Neural progenitor cell (in vitro differentiated cells): ENCODE measurements around the gene CD14. TPM values are rescaled to one million over a fixed set of nuclear protein-coding genes. Genes with fewer than 3 reads are reported as not detected.

Experiments used
- DNase-seq: peaks from one replicate; pipeline ENCODE4 v3.0.0-alpha.2; 2016; ENCODE audit warnings: low spot score
- H2AFZ ChIP-seq: fragments of 200-600 bp; sonication (generic); replicated peaks from 2 replicates; pipeline ENCODE4 v1.6.1; 2016; ENCODE audit warnings: antibody characterized with exemption
- H3F3A ChIP-seq: fragments of 200-600 bp; sonication (generic); 2 replicates; pipeline ENCODE4 v1.6.1; 2016; ENCODE audit warnings: antibody characterized with exemption, low read depth
- H3K27ac ChIP-seq: fragments of 200-600 bp; sonication (generic); 2 replicates; pipeline ENCODE4 v1.5.1; 2016; ENCODE audit warnings: mild to moderate bottlenecking
- H3K27me3 ChIP-seq: fragments of 200-600 bp; sonication (generic); 2 replicates; pipeline ENCODE4 v1.6.1; 2016; ENCODE audit warnings: mild to moderate bottlenecking, moderate library complexity
- H3K36me3 ChIP-seq: fragments of 200-600 bp; sonication (generic); 2 replicates; pipeline ENCODE4 v1.5.1; 2016
- H3K4me1 ChIP-seq: fragments of 200-600 bp; sonication (generic); 2 replicates; pipeline ENCODE4 v1.6.1; 2016; ENCODE audit warnings: mixed run types
- H3K4me2 ChIP-seq: fragments of 200-600 bp; sonication (generic); 2 replicates; pipeline ENCODE4 v1.6.1; 2016
- H3K4me3 ChIP-seq: fragments of 200-600 bp; sonication (generic); 2 replicates; pipeline ENCODE4 v1.5.1; 2016
- H3K79me2 ChIP-seq: fragments of 200-600 bp; sonication (generic); 2 replicates; pipeline ENCODE4 v1.6.1; 2016; ENCODE audit warnings: low read depth
- H3K9ac ChIP-seq: fragments of 200-600 bp; sonication (generic); 2 replicates; pipeline ENCODE4 v1.6.1; 2016
- H3K9me3 ChIP-seq: fragments of 200-600 bp; sonication (generic); 2 replicates; pipeline ENCODE4 v1.5.1; 2016; ENCODE audit warnings: low read depth
- H4K20me1 ChIP-seq: fragments of 200-600 bp; sonication (generic); 2 replicates; pipeline ENCODE4 v1.6.1; 2016; ENCODE audit warnings: low read depth
- H3K27ac Mint-ChIP-seq: 3 replicates; pipeline ENCODE4 v1.8.0; 2021; ENCODE audit warnings: mixed read lengths
- H3K27me3 Mint-ChIP-seq: 2 replicates; pipeline ENCODE4 v1.8.0; 2022; ENCODE audit warnings: low read depth, mild to moderate bottlenecking, inconsistent platforms, moderate library complexity, mixed read lengths; ENCODE audit not compliant: insufficient read depth
- H3K36me3 Mint-ChIP-seq: 3 replicates; pipeline ENCODE4 v1.8.0; 2021; ENCODE audit warnings: mixed read lengths
- H3K4me1 Mint-ChIP-seq: 3 replicates; pipeline ENCODE4 v1.8.0; 2021; ENCODE audit warnings: mixed read lengths
- H3K4me3 Mint-ChIP-seq: 3 replicates; pipeline ENCODE4 v1.8.0; 2021; ENCODE audit warnings: mild to moderate bottlenecking, moderate library complexity, mixed read lengths
- H3K9me3 Mint-ChIP-seq: 3 replicates; pipeline ENCODE4 v1.8.0; 2020; ENCODE audit warnings: mixed read lengths
- CTCF ChIP-seq: fragments of 200-600 bp; sonication (generic); IDR thresholded peaks from 2 replicates; pipeline ENCODE4 v1.5.1; 2017; ENCODE audit warnings: antibody characterized with exemption, mild to moderate bottlenecking
- EZH2 ChIP-seq: fragments of 200-600 bp; sonication (generic); IDR thresholded peaks from 2 replicates; pipeline ENCODE4 v1.6.1; 2017; ENCODE audit warnings: antibody characterized with exemption, mild to moderate bottlenecking, moderate library complexity
- EZH2phosphoT487 ChIP-seq: fragments of 200-600 bp; sonication (generic); IDR thresholded peaks from 2 replicates; pipeline ENCODE4 v1.6.1; 2017; ENCODE audit warnings: antibody characterized with exemption
- total RNA-seq: library from RNA; depleted of rRNA; stranded (reverse); fragments of >200 nt; gene quantifications from 2 replicates; pipeline ENCODE4 v1.2.3, GENCODE V29; 2015; ENCODE audit warnings: low replicate concordance

The CD14 gene
- total RNA-seq, 1 donor from 2014 or later: not detected

GRCh38 chr5:140632366-140633020 is 482 bp downstream of the CD14 start:
- Mint-ChIP-seq H3K36me3 (peaks cover 5% of the 10 kb centered on the region), H3K27me3 (peaks cover 7% of the 10 kb centered on the region), H3K4me3 (no peak overlapping the region), H3K27ac (no peak overlapping the region), H3K4me1 (no peaks in the 10 kb centered on the region), H3K9me3 (peaks cover 24% of the 10 kb centered on the region)
- Histone ChIP-seq H3K4me2 (no peak overlapping the region), H3K36me3 (no peaks in the 10 kb centered on the region), H3K9ac (no peak overlapping the region), H3K79me2 (no peaks in the 10 kb centered on the region), H3K27me3 (no peaks in the 10 kb centered on the region), H3F3A (no peaks in the 10 kb centered on the region), H4K20me1 (no peaks in the 10 kb centered on the region), H3K4me1 (no peaks in the 10 kb centered on the region), H3K4me3 (no peak overlapping the region), H3K27ac (no peak overlapping the region), H3K9me3 (peaks cover 3% of the 10 kb centered on the region), H2AFZ (no peak overlapping the region)
- no peak for TF ChIP-seq CTCF
- no peak for TF ChIP-seq EZH2phosphoT487
- no peak for TF ChIP-seq EZH2
- no peak for DNase-seq

GRCh38 chr5:140631831-140632365 is 1.1 kb downstream of the CD14 start:
- Histone ChIP-seq H3K9me3 (peaks cover 9% of the 10 kb centered on the region), H3K4me1 (no peaks in the 10 kb centered on the region), H3K27ac (no peak overlapping the region), H3K36me3 (no peaks in the 10 kb centered on the region), H2AFZ (no peak overlapping the region), H3K27me3 (no peaks in the 10 kb centered on the region), H3K9ac (no peak overlapping the region), H4K20me1 (no peaks in the 10 kb centered on the region), H3K4me2 (no peak overlapping the region), H3K4me3 (no peak overlapping the region), H3K79me2 (no peaks in the 10 kb centered on the region), H3F3A (no peaks in the 10 kb centered on the region)
- DNase-seq: no peak
- Mint-ChIP-seq H3K36me3 (peaks cover 5% of the 10 kb centered on the region), H3K9me3 (peaks cover 28% of the 10 kb centered on the region), H3K4me1 (no peaks in the 10 kb centered on the region), H3K27me3 (peaks cover 6% of the 10 kb centered on the region), H3K4me3 (no peak overlapping the region), H3K27ac (no peak overlapping the region)
- TF ChIP-seq EZH2 (no peak), CTCF (no peak), EZH2phosphoT487 (no peak)

- DNase-seq: no peak
- H3K9me3 ChIP-seq: peaks cover 13% of the 10 kb centered on the region
- Mint-ChIP-seq H3K4me3 (no peak overlapping the region), H3K9me3 (peaks cover 30% of the 10 kb centered on the region), H3K36me3 (peaks cover 5% of the 10 kb centered on the region), H3K27ac (peak overlapping the region; percentile 16), H3K27me3 (peaks cover 5% of the 10 kb centered on the region), H3K4me1 (no peaks in the 10 kb centered on the region)
- H2AFZ ChIP-seq: no peak overlapping the region
- no peaks in the 10 kb centered on the region for H3F3A ChIP-seq
- no peak overlapping the region for H3K27ac ChIP-seq
- no peak overlapping the region for H3K4me2 ChIP-seq
- no peaks in the 10 kb centered on the region for H3K4me1 ChIP-seq
- no peaks in the 10 kb centered on the region for H3K27me3 ChIP-seq
- no peak overlapping the region for H3K4me3 ChIP-seq
- no peak for TF ChIP-seq EZH2
- TF ChIP-seq EZH2phosphoT487: no peak
- no peak for TF ChIP-seq CTCF
- H4K20me1 ChIP-seq: no peaks in the 10 kb centered on the region
- no peak overlapping the region for H3K9ac ChIP-seq
- no peaks in the 10 kb centered on the region for H3K79me2 ChIP-seq
- H3K36me3 ChIP-seq: no peaks in the 10 kb centered on the region
These were observed 1.9 kb downstream of the CD14 start for GRCh38 chr5:140631036-140631417.
